Measurements from ENCODE around the gene TMEM209.
"Not testable (repeated sequence)": the region's sequence is repeated elsewhere in the genome, so short reads cannot be mapped to it uniquely, and the experiment has no call there.

TMEM209 gene

GRCh38 chr7:130219871-130220270, 14.7 kb upstream of the TMEM209 start:
- no peak for DNase-seq (ENCODE audit: insufficient read length, low spot score)
- FAIRE-seq, result no peak

GRCh38 chr7:130218806-130219620, 13.8 kb upstream of the TMEM209 start:
- DNase-seq (ENCODE audit: insufficient read length, low spot score), result no peak
- no peak for FAIRE-seq

- DNase-seq (ENCODE audit: insufficient read length, low spot score), result no peak
- FAIRE-seq, result no peak
Measured at GRCh38 chr7:130216750-130217149, 11.5 kb upstream of the TMEM209 start.

GRCh38 chr7:130216025-130216424, 10.8 kb upstream of the TMEM209 start:
- FAIRE-seq (no peak), DNase-seq (ENCODE audit: insufficient read length, low spot score) (no peak)

GRCh38 chr7:130213828-130214227, 8.6 kb upstream of the TMEM209 start:
- DNase-seq (ENCODE audit: insufficient read length, low spot score) (no peak), FAIRE-seq (no peak)

- peak; percentile 17 for DNase-seq (ENCODE audit: insufficient read length, low spot score)
- FAIRE-seq, result no peak
Measured at GRCh38 chr7:130210181-130210935, 5.2 kb upstream of the TMEM209 start.

- no peak for DNase-seq (ENCODE audit: insufficient read length, low spot score)
- no peak for FAIRE-seq
Measured at GRCh38 chr7:130208516-130208915, 3.3 kb upstream of the TMEM209 start.

GRCh38 chr7:130207642-130208041, 2.4 kb upstream of the TMEM209 start, which contains the start of gene SSMEM1:
Gene SSMEM1 (plus strand): TSS chr7:130207860. CDS start chr7:130207911, 51 bp downstream.
- DNase-seq (ENCODE audit: insufficient read length, low spot score) (peak; percentile 5), FAIRE-seq (no peak)

GRCh38 chr7:130207033-130207432, 1.8 kb upstream of the TMEM209 start:
- DNase-seq (ENCODE audit: insufficient read length, low spot score) (no peak), FAIRE-seq (no peak)

GRCh38 chr7:130201796-130202195, 3.4 kb downstream of the TMEM209 start:
- no peak for FAIRE-seq

GRCh38 chr7:130197094-130197493, 8.1 kb downstream of the TMEM209 start:
- no peak for FAIRE-seq

More at GRCh38 chr7:130201796-130202195, 3.4 kb downstream of the TMEM209 start:
- DNase-seq (ENCODE audit: insufficient read length, low spot score), result no peak

GRCh38 chr7:130196476-130196875, 8.7 kb downstream of the TMEM209 start:
- DNase-seq (ENCODE audit: insufficient read length, low spot score) (no peak), FAIRE-seq (no peak)

More at GRCh38 chr7:130197094-130197493, 8.1 kb downstream of the TMEM209 start:
- DNase-seq (ENCODE audit: insufficient read length, low spot score), result no peak

- FAIRE-seq, result no peak
- DNase-seq (ENCODE audit: insufficient read length, low spot score), result no peak
Measured at GRCh38 chr7:130195396-130195795, 9.8 kb downstream of the TMEM209 start.

GRCh38 chr7:130191791-130192190, 13.4 kb downstream of the TMEM209 start:
- DNase-seq (ENCODE audit: insufficient read length, low spot score), result no peak
- FAIRE-seq, result no peak

- DNase-seq (ENCODE audit: insufficient read length, low spot score), result no peak
- FAIRE-seq, result no peak
Measured at GRCh38 chr7:130189343-130189742, 15.9 kb downstream of the TMEM209 start.

GRCh38 chr7:130187360-130187759, 17.8 kb downstream of the TMEM209 start:
- FAIRE-seq, result no peak
- DNase-seq (ENCODE audit: insufficient read length, low spot score), result no peak

- FAIRE-seq; DNase-seq (ENCODE audit: insufficient read length, low spot score): not testable (repeated sequence)
Measured at GRCh38 chr7:130184349-130184748, 20.9 kb downstream of the TMEM209 start.

GRCh38 chr7:130182990-130183389, 22.2 kb downstream of the TMEM209 start:
- no peak for FAIRE-seq

GRCh38 chr7:130181263-130181605, 24.0 kb downstream of the TMEM209 start:
- DNase-seq (ENCODE audit: insufficient read length, low spot score) (no peak), FAIRE-seq (no peak)

More at GRCh38 chr7:130182990-130183389, 22.2 kb downstream of the TMEM209 start:
- DNase-seq (ENCODE audit: insufficient read length, low spot score), result no peak

GRCh38 chr7:130180571-130181262, 24.5 kb downstream of the TMEM209 start:
- DNase-seq (ENCODE audit: insufficient read length, low spot score) (no peak), FAIRE-seq (no peak)

GRCh38 chr7:130179631-130180030, 25.6 kb downstream of the TMEM209 start:
- no peak for DNase-seq (ENCODE audit: insufficient read length, low spot score)
- no peak for FAIRE-seq

Measured in HTR-8/SVneo (cell line).